ENCODE data around the gene POLR2L. TPM values are rescaled to one million over a fixed set of nuclear protein-coding genes. Genes with fewer than 3 reads are reported as not detected.

Gene POLR2L
- total RNA-seq, 3 donors from 2014 or later (not counting 1 experiment from before 2014, with no cell fraction given) = 48.2 to 63.8 (median 61.2) TPM

- Histone ChIP-seq H3K36me3 (ENCODE audit: control insufficient read depth, insufficient read depth, low read length) (no peaks in the 10 kb centered on the region), H3K27me3 (ENCODE audit: control insufficient read depth, insufficient read depth, low read length) (no peaks in the 10 kb centered on the region), H3K4me3 (ENCODE audit: low read length) (no peak overlapping the region), H3K27ac (ENCODE audit: low read length) (no peak overlapping the region), H3K9me3 (ENCODE audit: control insufficient read depth, insufficient read depth, low read length) (no peaks in the 10 kb centered on the region), H3K4me1 (ENCODE audit: control insufficient read depth, insufficient read depth, low read length) (peaks cover 15% of the 10 kb centered on the region)
- Mint-ChIP-seq H3K9me3 (no peaks in the 10 kb centered on the region), H3K36me3 (no peaks in the 10 kb centered on the region), H3K4me1 (peaks cover 7 to 12% of the 10 kb centered on the region in 2 donors), H3K4me3 (no peak overlapping the region), H3K27me3 (ENCODE audit: low read depth in 2 of 2) (no peaks in the 10 kb centered on the region), H3K27ac (peak overlapping the region in 1 of 2 donors; percentile 38)
- ATAC-seq (no peak), DNase-seq (no peak)
- intact Hi-C loops (cut with micrococcal nuclease) = no loop called here
- TF ChIP-seq CTCF (IDR thresholded peaks at IDR 0.05) = no peak
- WGBS (ENCODE audit: insufficient coverage) = 95% methylated on average over 35 of the region's 37 CpGs
These were observed 16.5 kb upstream of the POLR2L start for GRCh38 chr11:858762-859339.

- Histone ChIP-seq H3K9me3 (ENCODE audit: control insufficient read depth, insufficient read depth, low read length) (no peaks in the 10 kb centered on the region), H3K36me3 (ENCODE audit: control insufficient read depth, insufficient read depth, low read length) (no peaks in the 10 kb centered on the region), H3K4me1 (ENCODE audit: control insufficient read depth, insufficient read depth, low read length) (peaks cover 15% of the 10 kb centered on the region), H3K27ac (ENCODE audit: low read length) (no peak overlapping the region), H3K4me3 (ENCODE audit: low read length) (no peak overlapping the region), H3K27me3 (ENCODE audit: control insufficient read depth, insufficient read depth, low read length) (no peaks in the 10 kb centered on the region)
- H3K4me3 Mint-ChIP-seq = no peak overlapping the region
- 92% methylated on average over 27 of the region's 27 CpGs for WGBS (ENCODE audit: insufficient coverage)
- H3K4me1 Mint-ChIP-seq = peaks cover 7 to 12% of the 10 kb centered on the region in 2 donors
- intact Hi-C loops (cut with micrococcal nuclease) = no loop called here
- ATAC-seq (no peak), DNase-seq (no peak)
- H3K36me3 Mint-ChIP-seq = no peaks in the 10 kb centered on the region
- no peaks in the 10 kb centered on the region for H3K27me3 Mint-ChIP-seq (ENCODE audit: low read depth in 2 of 2)
- TF ChIP-seq CTCF (IDR thresholded peaks at IDR 0.05) = no peak
- H3K9me3 Mint-ChIP-seq = no peaks in the 10 kb centered on the region
- H3K27ac Mint-ChIP-seq = peak overlapping the region in 1 of 2 donors; percentile 38
These were observed 15.9 kb upstream of the POLR2L start for GRCh38 chr11:858053-858761.

GRCh38 chr11:856397-856796 lies 14.1 kb upstream of the POLR2L start:
- no peaks in the 10 kb centered on the region for H3K9me3 Mint-ChIP-seq
- H3K4me3 Mint-ChIP-seq = no peak overlapping the region
- no peak for TF ChIP-seq CTCF (IDR thresholded peaks at IDR 0.05)
- H3K4me3 ChIP-seq (ENCODE audit: low read length) = no peak overlapping the region
- ATAC-seq = no peak
- no peak overlapping the region for H3K27ac ChIP-seq (ENCODE audit: low read length)
- H3K4me1 ChIP-seq (ENCODE audit: control insufficient read depth, insufficient read depth, low read length) = peaks cover 15% of the 10 kb centered on the region
- no peaks in the 10 kb centered on the region for H3K27me3 Mint-ChIP-seq (ENCODE audit: low read depth in 2 of 2)
- no peaks in the 10 kb centered on the region for H3K36me3 ChIP-seq (ENCODE audit: control insufficient read depth, insufficient read depth, low read length)
- intact Hi-C loops (cut with micrococcal nuclease) = no loop called here
- no peaks in the 10 kb centered on the region for H3K9me3 ChIP-seq (ENCODE audit: control insufficient read depth, insufficient read depth, low read length)
- H3K27me3 ChIP-seq (ENCODE audit: control insufficient read depth, insufficient read depth, low read length) = no peaks in the 10 kb centered on the region
- 94% methylated on average over 7 of the region's 8 CpGs for WGBS (ENCODE audit: insufficient coverage)
- DNase-seq = no peak
- peaks cover 7 to 12% of the 10 kb centered on the region in 2 donors for H3K4me1 Mint-ChIP-seq
- H3K27ac Mint-ChIP-seq = peak overlapping the region in 1 of 2 donors; percentile 55
- no peaks in the 10 kb centered on the region for H3K36me3 Mint-ChIP-seq

Measured in natural killer cell (primary cell).